ENCODE data around the gene NDUFV3. TPM values are rescaled to one million over a fixed set of nuclear protein-coding genes. Genes with fewer than 3 reads are reported as not detected.
"Not testable (repeated sequence)": the region's sequence is repeated elsewhere in the genome, so short reads cannot be mapped to it uniquely, and the experiment has no call there.

The NDUFV3 gene
- polyA plus RNA-seq, 1 donor (not counting 4 experiments of a cell fraction or from before 2014, with no cell fraction given), result 28.9 TPM

DNA sequence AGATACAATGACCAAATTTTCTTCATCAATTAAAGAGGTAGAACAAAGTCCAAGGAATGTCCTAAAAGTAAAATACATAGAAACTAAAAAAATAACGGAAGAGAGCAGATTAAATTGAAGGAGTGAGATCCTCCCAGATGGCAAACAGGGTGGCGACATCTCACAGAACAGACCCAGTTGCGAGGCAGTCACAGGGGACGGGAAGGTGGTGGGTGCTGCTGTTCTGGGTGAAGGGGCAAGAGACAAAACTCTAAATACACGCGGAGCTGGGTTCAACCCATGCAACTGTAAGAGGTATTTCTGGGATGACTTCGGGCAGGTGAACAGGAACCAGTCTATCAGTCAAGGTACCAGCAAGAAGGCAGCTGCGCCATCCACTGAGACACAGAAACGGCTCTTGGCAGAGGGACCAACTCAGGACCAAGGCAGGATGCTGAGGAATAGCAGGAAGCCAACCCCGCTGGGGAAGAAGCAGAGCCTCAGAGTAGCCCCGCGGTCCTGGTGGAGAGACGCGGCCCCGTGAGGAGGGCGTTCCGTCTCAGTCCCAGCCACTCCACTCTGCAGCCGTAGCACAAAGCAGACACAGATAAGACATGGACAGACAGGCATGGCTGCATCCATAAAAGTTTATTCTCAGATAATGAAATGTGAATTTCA lies 45.9 kb upstream of the NDUFV3 start:
- Histone ChIP-seq H3K4me2 (ENCODE audit: control insufficient read depth, extremely low read depth, insufficient read depth, low read depth, low read length) (no peak overlapping the region), H4K20me1 (ENCODE audit: control insufficient read depth, extremely low read depth, insufficient read depth, low read length) (peaks cover 23% of the 10 kb centered on the region), H3K27me3 (ENCODE audit: control insufficient read depth, extremely low read depth, insufficient read depth, low read length) (no peaks in the 10 kb centered on the region), H3K4me3 (ENCODE audit: control insufficient read depth in 2 of 3, extremely low read depth in 1 of 3, insufficient read depth in 2 of 3, low read depth in 1 of 3, low read length in 3 of 3) (no peak overlapping the region), H3K79me2 (ENCODE audit: control insufficient read depth, insufficient read depth, low read length) (peaks cover 60% of the 10 kb centered on the region), H3K9me1 (ENCODE audit: control insufficient read depth, extremely low read depth, insufficient read depth, low read length) (no peaks in the 10 kb centered on the region), H3K27ac (ENCODE audit: control insufficient read depth, insufficient read depth, low read length) (no peak overlapping the region), H3K4me1 (ENCODE audit: control insufficient read depth, extremely low read depth, insufficient read depth, low read length) (no peaks in the 10 kb centered on the region), H3K9ac (ENCODE audit: control insufficient read depth, extremely low read depth, insufficient read depth, low read length) (no peak overlapping the region), H2AFZ (ENCODE audit: control insufficient read depth, low read length) (no peak overlapping the region), H3K9me3 (ENCODE audit: control insufficient read depth, low read depth, low read length) (no peaks in the 10 kb centered on the region), H3K36me3 (ENCODE audit: control insufficient read depth in 2 of 2, extremely low read depth in 1 of 2, insufficient read depth in 2 of 2, low read length in 2 of 2) (peaks cover 40 to 56% of the 10 kb centered on the region in 2 experiments)
- FAIRE-seq (no peak), DNase-seq (ENCODE audit: low read depth, low spot score) (no peak)
- TF ChIP-seq, protein P1, sequence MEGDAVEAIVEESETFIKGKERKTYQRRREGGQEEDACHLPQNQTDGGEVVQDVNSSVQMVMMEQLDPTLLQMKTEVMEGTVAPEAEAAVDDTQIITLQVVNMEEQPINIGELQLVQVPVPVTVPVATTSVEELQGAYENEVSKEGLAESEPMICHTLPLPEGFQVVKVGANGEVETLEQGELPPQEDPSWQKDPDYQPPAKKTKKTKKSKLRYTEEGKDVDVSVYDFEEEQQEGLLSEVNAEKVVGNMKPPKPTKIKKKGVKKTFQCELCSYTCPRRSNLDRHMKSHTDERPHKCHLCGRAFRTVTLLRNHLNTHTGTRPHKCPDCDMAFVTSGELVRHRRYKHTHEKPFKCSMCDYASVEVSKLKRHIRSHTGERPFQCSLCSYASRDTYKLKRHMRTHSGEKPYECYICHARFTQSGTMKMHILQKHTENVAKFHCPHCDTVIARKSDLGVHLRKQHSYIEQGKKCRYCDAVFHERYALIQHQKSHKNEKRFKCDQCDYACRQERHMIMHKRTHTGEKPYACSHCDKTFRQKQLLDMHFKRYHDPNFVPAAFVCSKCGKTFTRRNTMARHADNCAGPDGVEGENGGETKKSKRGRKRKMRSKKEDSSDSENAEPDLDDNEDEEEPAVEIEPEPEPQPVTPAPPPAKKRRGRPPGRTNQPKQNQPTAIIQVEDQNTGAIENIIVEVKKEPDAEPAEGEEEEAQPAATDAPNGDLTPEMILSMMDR (optimal IDR thresholded peaks at IDR 0.05 in 1 of 3, IDR thresholded peaks at IDR 0.05 in 1 of 3, conservative IDR thresholded peaks at IDR 0.05 in 1 of 3; ENCODE audit: extremely low read depth in 1 of 3, insufficient read depth in 2 of 3, low read length in 3 of 3), result no peak
- no peak for TF ChIP-seq EZH2 (IDR thresholded peaks at IDR 0.05; ENCODE audit: low read length)
- dilution Hi-C loops (cut with MboI; ENCODE audit: extremely low pct_ligation_motif_present, low sequenced_read_pairs), result no loop called here

DNA sequence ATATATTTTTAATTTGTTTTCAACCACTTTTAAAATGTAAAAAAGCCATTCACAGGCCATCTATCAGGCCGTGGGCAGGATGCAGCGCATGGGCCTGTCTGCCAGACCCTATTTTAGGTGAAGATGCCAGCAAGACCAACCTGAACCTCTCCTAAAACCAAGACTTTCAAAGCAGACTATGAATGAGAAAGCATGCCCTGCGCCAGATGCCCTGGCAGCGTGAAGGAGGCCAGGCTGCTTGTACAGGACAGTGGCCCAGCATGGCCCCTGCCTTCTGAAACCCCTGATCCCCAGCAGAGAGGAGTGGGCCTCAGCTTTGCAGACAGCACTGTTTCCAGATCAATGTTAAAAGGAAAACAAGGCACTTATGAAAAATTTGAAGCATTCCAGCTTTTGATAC lies 45.4 kb upstream of the NDUFV3 start:
- peaks cover 23% of the 10 kb centered on the region for H4K20me1 ChIP-seq (ENCODE audit: control insufficient read depth, extremely low read depth, insufficient read depth, low read length)
- H3K9me1 ChIP-seq (ENCODE audit: control insufficient read depth, extremely low read depth, insufficient read depth, low read length), result no peaks in the 10 kb centered on the region
- H3K4me1 ChIP-seq (ENCODE audit: control insufficient read depth, extremely low read depth, insufficient read depth, low read length), result no peaks in the 10 kb centered on the region
- H3K4me2 ChIP-seq (ENCODE audit: control insufficient read depth, extremely low read depth, insufficient read depth, low read depth, low read length), result no peak overlapping the region
- no peak for TF ChIP-seq EZH2 (IDR thresholded peaks at IDR 0.05; ENCODE audit: low read length)
- TF ChIP-seq, protein P1 (optimal IDR thresholded peaks at IDR 0.05 in 1 of 3, IDR thresholded peaks at IDR 0.05 in 1 of 3, conservative IDR thresholded peaks at IDR 0.05 in 1 of 3; ENCODE audit: extremely low read depth in 1 of 3, insufficient read depth in 2 of 3, low read length in 3 of 3), result no peak
- dilution Hi-C loops (cut with MboI; ENCODE audit: extremely low pct_ligation_motif_present, low sequenced_read_pairs), result no loop called here
- peaks cover 60% of the 10 kb centered on the region for H3K79me2 ChIP-seq (ENCODE audit: control insufficient read depth, insufficient read depth, low read length)
- FAIRE-seq (no peak), DNase-seq (ENCODE audit: low read depth, low spot score) (no peak)
- H3K36me3 ChIP-seq (ENCODE audit: control insufficient read depth in 2 of 2, extremely low read depth in 1 of 2, insufficient read depth in 2 of 2, low read length in 2 of 2), result peaks cover 41 to 54% of the 10 kb centered on the region in 2 experiments
- H3K27me3 ChIP-seq (ENCODE audit: control insufficient read depth, extremely low read depth, insufficient read depth, low read length), result no peaks in the 10 kb centered on the region
- H3K27ac ChIP-seq (ENCODE audit: control insufficient read depth, insufficient read depth, low read length), result no peak overlapping the region
- H3K9ac ChIP-seq (ENCODE audit: control insufficient read depth, extremely low read depth, insufficient read depth, low read length), result no peak overlapping the region
- no peaks in the 10 kb centered on the region for H3K9me3 ChIP-seq (ENCODE audit: control insufficient read depth, low read depth, low read length)
- no peak overlapping the region for H2AFZ ChIP-seq (ENCODE audit: control insufficient read depth, low read length)
- H3K4me3 ChIP-seq (ENCODE audit: control insufficient read depth in 2 of 3, extremely low read depth in 1 of 3, insufficient read depth in 2 of 3, low read depth in 1 of 3, low read length in 3 of 3), result no peak overlapping the region

DNA sequence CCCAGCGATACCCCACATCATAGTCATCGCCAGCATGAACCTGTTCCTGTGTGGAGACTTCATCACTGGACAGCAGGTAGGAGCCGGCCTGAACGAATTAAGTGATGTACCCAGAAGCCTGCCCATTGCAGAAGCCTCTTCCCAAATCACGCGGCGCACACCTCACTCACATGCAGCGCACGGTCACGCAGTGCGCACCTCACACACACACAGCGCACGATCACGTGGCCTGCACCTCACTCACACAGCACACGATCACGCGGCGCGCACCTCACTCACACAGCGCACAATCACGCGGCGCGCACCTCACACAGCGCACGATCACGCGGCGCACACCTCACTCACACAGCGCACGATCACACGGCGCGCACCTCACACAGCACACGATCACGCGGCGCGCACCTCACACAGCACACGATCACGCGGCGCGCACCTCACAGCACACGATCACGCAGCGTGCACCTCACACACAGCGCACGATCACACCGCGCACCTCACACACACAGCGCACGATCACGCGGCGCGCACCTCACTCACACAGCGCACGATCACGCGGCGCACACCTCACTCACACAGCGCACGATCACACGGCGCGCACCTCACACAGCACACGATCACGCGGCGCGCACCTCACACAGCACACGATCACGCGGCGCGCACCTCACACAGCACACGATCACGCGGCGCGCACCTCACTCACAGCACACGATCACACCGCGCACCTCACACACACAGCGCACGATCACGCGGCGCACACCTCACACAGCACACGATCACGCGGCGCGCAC lies 44.8 kb upstream of the NDUFV3 start:
- H3K9me1 ChIP-seq (ENCODE audit: control insufficient read depth, extremely low read depth, insufficient read depth, low read length); H3K9ac ChIP-seq (ENCODE audit: control insufficient read depth, extremely low read depth, insufficient read depth, low read length); H3K4me1 ChIP-seq (ENCODE audit: control insufficient read depth, extremely low read depth, insufficient read depth, low read length); H3K4me2 ChIP-seq (ENCODE audit: control insufficient read depth, extremely low read depth, insufficient read depth, low read depth, low read length); DNase-seq (ENCODE audit: low read depth, low spot score); H3K9me3 ChIP-seq (ENCODE audit: control insufficient read depth, low read depth, low read length); H3K4me3 ChIP-seq (ENCODE audit: control insufficient read depth in 2 of 3, extremely low read depth in 1 of 3, insufficient read depth in 2 of 3, low read depth in 1 of 3, low read length in 3 of 3); H3K27ac ChIP-seq (ENCODE audit: control insufficient read depth, insufficient read depth, low read length); FAIRE-seq; H3K27me3 ChIP-seq (ENCODE audit: control insufficient read depth, extremely low read depth, insufficient read depth, low read length); H2AFZ ChIP-seq (ENCODE audit: control insufficient read depth, low read length); dilution Hi-C loops (cut with MboI; ENCODE audit: extremely low pct_ligation_motif_present, low sequenced_read_pairs): not testable (repeated sequence)
- Histone ChIP-seq H3K36me3 (ENCODE audit: control insufficient read depth in 2 of 2, extremely low read depth in 1 of 2, insufficient read depth in 2 of 2, low read length in 2 of 2) (peaks cover 42 to 50% of the 10 kb centered on the region in 2 experiments), H3K79me2 (ENCODE audit: control insufficient read depth, insufficient read depth, low read length) (peaks cover 58% of the 10 kb centered on the region), H4K20me1 (ENCODE audit: control insufficient read depth, extremely low read depth, insufficient read depth, low read length) (peaks cover 23% of the 10 kb centered on the region)
